Brain microvascular endothelial cell (primary cell): ENCODE results near the gene ACAP3.
A peak's percentile ranks its signal among the peaks of the same experiment; 100 is the strongest.

ENCODE experiments used
- DNase-seq: peaks from one replicate; pipeline ENCODE4 v3.0.0-alpha.2; 2020
- H3K27ac ChIP-seq: fragments of 250-450 bp; sonication (Bioruptor Pico); 2 replicates; pipeline ENCODE4 v1.5.1; 2020; ENCODE audit warnings: mild to moderate bottlenecking, moderate library complexity
- H3K27me3 ChIP-seq: fragments of 250-450 bp; sonication (Bioruptor Pico); replicated peaks from 2 replicates; pipeline ENCODE4 v1.5.1; 2020; ENCODE audit warnings: mild to moderate bottlenecking
- H3K36me3 ChIP-seq: fragments of 250-450 bp; sonication (Bioruptor Pico); replicated peaks from 2 replicates; pipeline ENCODE4 v1.5.1; 2020; ENCODE audit warnings: mild to moderate bottlenecking
- H3K4me3 ChIP-seq: 2 replicates; pipeline ENCODE4 v1.5.1; 2011; ENCODE audit warnings: low read depth, mild to moderate bottlenecking, control low read depth, low read length, moderate library complexity
- in situ Hi-C: cut with HindIII; loops from 2 replicates; pipeline ENCODE4 v1.10.0; 2017; ENCODE audit warnings: low sequenced_read_pairs, low pct_ligation_motif_present
- TF ChIP-seq, protein P1 (sequence below): IDR thresholded peaks from 2 replicates; pipeline ENCODE4 v1.5.1; 2011; ENCODE audit warnings: low read depth, mild to moderate bottlenecking, moderate library complexity, low read length, control low read depth, inconsistent platforms; ENCODE audit errors: missing control alignments

The ACAP3 gene

DNA sequence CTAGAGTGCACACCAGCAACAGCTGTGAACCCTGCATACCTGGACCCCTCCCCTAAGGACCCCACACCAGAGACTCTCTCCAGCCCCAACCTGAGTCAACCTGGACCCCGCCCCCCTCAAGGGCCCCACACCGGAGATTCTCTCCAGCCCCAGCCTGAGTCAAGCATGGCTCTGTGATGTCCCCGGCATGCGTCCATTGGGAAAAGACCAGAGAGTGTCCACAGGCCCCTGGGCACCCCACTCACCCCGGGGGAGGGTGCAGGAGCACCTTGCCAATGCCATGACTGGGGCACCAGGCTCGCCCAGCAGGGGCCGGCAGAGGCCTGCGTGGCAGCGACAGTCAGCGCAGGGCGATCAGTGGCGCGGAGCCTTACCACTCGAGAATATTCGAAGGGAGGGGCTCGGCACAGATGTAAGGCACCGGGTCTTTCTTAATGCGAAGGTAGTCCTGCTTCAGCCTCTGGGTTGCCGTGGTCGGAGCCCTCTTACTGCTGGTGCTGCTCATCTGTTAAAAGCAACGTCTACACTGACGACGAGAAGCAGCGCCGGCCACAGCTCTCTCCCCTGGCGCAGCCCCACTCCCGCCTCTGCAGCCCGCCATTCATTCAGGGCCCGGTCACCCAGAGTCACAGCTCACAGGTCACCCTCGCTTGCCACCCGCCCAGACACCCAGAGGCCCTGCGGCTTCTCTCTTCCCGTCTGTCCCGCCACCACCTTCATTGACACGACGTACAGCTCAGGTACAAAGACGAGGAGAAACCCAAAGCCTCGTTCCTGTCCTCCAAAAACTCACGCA, 40.0 kb downstream of the ACAP3 start:
- no peak for DNase-seq
- in situ Hi-C loops = no loop called here
- TF ChIP-seq, protein P1, sequence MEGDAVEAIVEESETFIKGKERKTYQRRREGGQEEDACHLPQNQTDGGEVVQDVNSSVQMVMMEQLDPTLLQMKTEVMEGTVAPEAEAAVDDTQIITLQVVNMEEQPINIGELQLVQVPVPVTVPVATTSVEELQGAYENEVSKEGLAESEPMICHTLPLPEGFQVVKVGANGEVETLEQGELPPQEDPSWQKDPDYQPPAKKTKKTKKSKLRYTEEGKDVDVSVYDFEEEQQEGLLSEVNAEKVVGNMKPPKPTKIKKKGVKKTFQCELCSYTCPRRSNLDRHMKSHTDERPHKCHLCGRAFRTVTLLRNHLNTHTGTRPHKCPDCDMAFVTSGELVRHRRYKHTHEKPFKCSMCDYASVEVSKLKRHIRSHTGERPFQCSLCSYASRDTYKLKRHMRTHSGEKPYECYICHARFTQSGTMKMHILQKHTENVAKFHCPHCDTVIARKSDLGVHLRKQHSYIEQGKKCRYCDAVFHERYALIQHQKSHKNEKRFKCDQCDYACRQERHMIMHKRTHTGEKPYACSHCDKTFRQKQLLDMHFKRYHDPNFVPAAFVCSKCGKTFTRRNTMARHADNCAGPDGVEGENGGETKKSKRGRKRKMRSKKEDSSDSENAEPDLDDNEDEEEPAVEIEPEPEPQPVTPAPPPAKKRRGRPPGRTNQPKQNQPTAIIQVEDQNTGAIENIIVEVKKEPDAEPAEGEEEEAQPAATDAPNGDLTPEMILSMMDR = no peak
- Histone ChIP-seq H3K36me3 (peaks cover 31% of the 10 kb centered on the region), H3K27me3 (no peaks in the 10 kb centered on the region), H3K4me3 (no peak overlapping the region), H3K27ac (no peak overlapping the region)

- Histone ChIP-seq H3K27ac (peak overlapping the region; percentile 85), H3K36me3 (peaks cover 43% of the 10 kb centered on the region), H3K27me3 (no peaks in the 10 kb centered on the region), H3K4me3 (no peak overlapping the region)
- peak; percentile 98 for DNase-seq
- in situ Hi-C loops = no loop called here
- TF ChIP-seq, protein P1 = peak; percentile 82
Measured at GRCh38 chr1:1264868-1265272, 42.9 kb downstream of the ACAP3 start.

- in situ Hi-C loops = no loop called here
- H3K27me3 ChIP-seq = no peaks in the 10 kb centered on the region
- H3K27ac ChIP-seq = peak overlapping the region; percentile 85
- H3K4me3 ChIP-seq = no peak overlapping the region
- peaks cover 50% of the 10 kb centered on the region for H3K36me3 ChIP-seq
- TF ChIP-seq, protein P1 = no peak
- DNase-seq = no peak
Measured at GRCh38 chr1:1264026-1264425, 43.7 kb downstream of the ACAP3 start.

- Histone ChIP-seq H3K27ac (no peak overlapping the region), H3K36me3 (peaks cover 49% of the 10 kb centered on the region), H3K4me3 (no peak overlapping the region), H3K27me3 (no peaks in the 10 kb centered on the region)
- DNase-seq = no peak
- TF ChIP-seq, protein P1 = no peak
- in situ Hi-C loops = no loop called here
Measured at GRCh38 chr1:1262758-1263157, 45.0 kb downstream of the ACAP3 start.

GRCh38 chr1:1262071-1262470, 45.7 kb downstream of the ACAP3 start:
- in situ Hi-C loops = no loop called here
- no peak overlapping the region for H3K27ac ChIP-seq
- H3K27me3 ChIP-seq = no peaks in the 10 kb centered on the region
- DNase-seq = no peak
- H3K36me3 ChIP-seq = peaks cover 42% of the 10 kb centered on the region
- TF ChIP-seq, protein P1 = no peak
- no peak overlapping the region for H3K4me3 ChIP-seq
